ENCODE data around the gene MPZL3.

Gene MPZL3

GRCh38 chr11:118213201-118213600 lies 39.0 kb downstream of the MPZL3 start:
- H2AFZ ChIP-seq (ENCODE audit: low read depth, low read length), result no peak overlapping the region
- H4K20me1 ChIP-seq (ENCODE audit: insufficient read depth, low read length), result no peaks in the 10 kb centered on the region
- H3K27ac ChIP-seq (ENCODE audit: low read length), result no peak overlapping the region
- no peaks in the 10 kb centered on the region for H3K9me3 ChIP-seq (ENCODE audit: insufficient read depth, low read length, severe bottlenecking)
- TF ChIP-seq EZH2 (IDR thresholded peaks at IDR 0.05; ENCODE audit: borderline replicate concordance, low read depth, low read length, severe bottlenecking), result no peak
- no peak for TF ChIP-seq CTCF (IDR thresholded peaks at IDR 0.05; ENCODE audit: borderline replicate concordance, extremely low read depth, low read length, poor library complexity, severe bottlenecking)
- DNase-seq (no peak), ATAC-seq (ENCODE audit: insufficient read depth, low read depth) (no peak; the same call in 2 of the 3 replicates)
- H3K27me3 ChIP-seq (ENCODE audit: insufficient read depth, low read length, poor library complexity), result no peaks in the 10 kb centered on the region
- no peak overlapping the region for H3K4me3 ChIP-seq (ENCODE audit: low read depth in 1 of 2, low read length in 2 of 2)
- H3K9ac ChIP-seq (ENCODE audit: low read depth, low read length), result no peak overlapping the region
- no peaks in the 10 kb centered on the region for H3K79me2 ChIP-seq (ENCODE audit: insufficient read depth, low read length)
- peaks cover 4% of the 10 kb centered on the region; the same call in 1 of the 2 replicates for H3K4me1 ChIP-seq (ENCODE audit: insufficient read depth, low read length)
- H3K4me2 ChIP-seq (ENCODE audit: insufficient read depth, low read length), result no peak overlapping the region
- H3K36me3 ChIP-seq (ENCODE audit: insufficient read depth, low read length), result no peaks in the 10 kb centered on the region

GRCh38 chr11:118212781-118213191 lies 39.4 kb downstream of the MPZL3 start:
- Histone ChIP-seq H3K9ac (ENCODE audit: low read depth, low read length) (no peak overlapping the region), H3K27ac (ENCODE audit: low read length) (no peak overlapping the region), H3K4me2 (ENCODE audit: insufficient read depth, low read length) (no peak overlapping the region), H4K20me1 (ENCODE audit: insufficient read depth, low read length) (no peaks in the 10 kb centered on the region), H3K27me3 (ENCODE audit: insufficient read depth, low read length, poor library complexity) (no peaks in the 10 kb centered on the region), H2AFZ (ENCODE audit: low read depth, low read length) (0 out of 2 replicates have a peak overlapping the region, but pooled peaks have one; percentile 9), H3K79me2 (ENCODE audit: insufficient read depth, low read length) (no peaks in the 10 kb centered on the region), H3K4me1 (ENCODE audit: insufficient read depth, low read length) (peaks cover 4% of the 10 kb centered on the region; the same call in 1 of the 2 replicates), H3K4me3 (ENCODE audit: low read depth in 1 of 2, low read length in 2 of 2) (no peak overlapping the region), H3K36me3 (ENCODE audit: insufficient read depth, low read length) (no peaks in the 10 kb centered on the region), H3K9me3 (ENCODE audit: insufficient read depth, low read length, severe bottlenecking) (no peaks in the 10 kb centered on the region)
- no peak for TF ChIP-seq EZH2 (IDR thresholded peaks at IDR 0.05; ENCODE audit: borderline replicate concordance, low read depth, low read length, severe bottlenecking)
- no peak for TF ChIP-seq CTCF (IDR thresholded peaks at IDR 0.05; ENCODE audit: borderline replicate concordance, extremely low read depth, low read length, poor library complexity, severe bottlenecking)
- DNase-seq (no peak), ATAC-seq (ENCODE audit: insufficient read depth, low read depth) (no peak)

GRCh38 chr11:118212131-118212725 lies 39.9 kb downstream of the MPZL3 start:
- Histone ChIP-seq H3K4me2 (ENCODE audit: insufficient read depth, low read length) (no peak overlapping the region), H3K27me3 (ENCODE audit: insufficient read depth, low read length, poor library complexity) (no peaks in the 10 kb centered on the region), H3K4me1 (ENCODE audit: insufficient read depth, low read length) (peaks cover 4% of the 10 kb centered on the region; the same call in 1 of the 2 replicates), H3K4me3 (ENCODE audit: low read depth in 1 of 2, low read length in 2 of 2) (no peak overlapping the region), H3K79me2 (ENCODE audit: insufficient read depth, low read length) (no peaks in the 10 kb centered on the region), H2AFZ (ENCODE audit: low read depth, low read length) (no peak overlapping the region), H4K20me1 (ENCODE audit: insufficient read depth, low read length) (no peaks in the 10 kb centered on the region), H3K9ac (ENCODE audit: low read depth, low read length) (no peak overlapping the region), H3K27ac (ENCODE audit: low read length) (no peak overlapping the region), H3K9me3 (ENCODE audit: insufficient read depth, low read length, severe bottlenecking) (no peaks in the 10 kb centered on the region), H3K36me3 (ENCODE audit: insufficient read depth, low read length) (no peaks in the 10 kb centered on the region)
- DNase-seq (no peak), ATAC-seq (ENCODE audit: insufficient read depth, low read depth) (no peak)
- TF ChIP-seq CTCF (IDR thresholded peaks at IDR 0.05; ENCODE audit: borderline replicate concordance, extremely low read depth, low read length, poor library complexity, severe bottlenecking), result no peak
- no peak for TF ChIP-seq EZH2 (IDR thresholded peaks at IDR 0.05; ENCODE audit: borderline replicate concordance, low read depth, low read length, severe bottlenecking)

Measured in DND-41 (cell line).